Ishikawa (cell line): ENCODE measurements around the gene RPL7A.

ENCODE experiments used
- RAD21 ChIP-seq: IDR thresholded peaks from 2 replicates; pipeline ENCODE4 v1.6.1; 2012; ENCODE audit warnings: low read depth
- TEAD4 ChIP-seq: IDR thresholded peaks from 2 replicates; pipeline ENCODE4 v1.6.1; 2012
- YY1 ChIP-seq: IDR thresholded peaks from 2 replicates; pipeline ENCODE4 v1.6.1; 2012; ENCODE audit warnings: low read depth
- ZBTB7A ChIP-seq: IDR thresholded peaks from 2 replicates; pipeline ENCODE4 v1.6.1; 2012; ENCODE audit warnings: low read depth

DNA sequence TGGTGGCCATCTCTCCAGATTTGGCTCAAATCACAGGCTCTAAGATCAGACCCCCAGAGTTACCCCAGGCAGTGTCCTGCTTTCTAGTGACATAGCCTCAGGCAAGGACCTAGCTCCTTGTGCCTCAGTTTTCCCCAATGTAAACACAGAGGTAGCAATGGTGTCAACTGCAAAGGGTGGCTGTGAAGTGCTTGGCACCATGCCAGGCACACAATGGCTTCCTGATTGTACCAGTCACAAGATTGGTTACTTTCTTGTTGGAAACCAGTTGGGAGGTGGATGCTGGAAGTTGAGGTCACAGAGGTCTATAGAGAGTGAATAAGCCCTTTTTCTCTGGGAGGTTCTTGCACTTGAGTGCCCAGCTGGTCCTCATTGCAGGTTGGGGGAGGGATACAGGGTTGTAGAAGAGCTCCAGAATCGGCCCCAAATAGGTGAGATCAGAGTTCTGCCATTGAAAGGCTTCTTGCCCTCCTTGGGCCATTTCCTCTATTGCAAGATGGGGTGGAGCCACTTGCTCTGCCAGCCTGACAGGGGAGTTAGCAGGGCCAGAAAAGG, 30.5 kb downstream of the RPL7A start:
- TF ChIP-seq TEAD4 (no peak), YY1 (no peak), RAD21 (no peak), ZBTB7A (no peak)
